GM21515 (cell line): ENCODE results near the gene LCE1A.

Experiments
- ATAC-seq: cut with Tn5 transposase; IDR thresholded peaks from one replicate; pipeline ENCODE4 v1.9.1; 2021; ENCODE audit not compliant: unreplicated experiment

The LCE1A gene

DNA sequence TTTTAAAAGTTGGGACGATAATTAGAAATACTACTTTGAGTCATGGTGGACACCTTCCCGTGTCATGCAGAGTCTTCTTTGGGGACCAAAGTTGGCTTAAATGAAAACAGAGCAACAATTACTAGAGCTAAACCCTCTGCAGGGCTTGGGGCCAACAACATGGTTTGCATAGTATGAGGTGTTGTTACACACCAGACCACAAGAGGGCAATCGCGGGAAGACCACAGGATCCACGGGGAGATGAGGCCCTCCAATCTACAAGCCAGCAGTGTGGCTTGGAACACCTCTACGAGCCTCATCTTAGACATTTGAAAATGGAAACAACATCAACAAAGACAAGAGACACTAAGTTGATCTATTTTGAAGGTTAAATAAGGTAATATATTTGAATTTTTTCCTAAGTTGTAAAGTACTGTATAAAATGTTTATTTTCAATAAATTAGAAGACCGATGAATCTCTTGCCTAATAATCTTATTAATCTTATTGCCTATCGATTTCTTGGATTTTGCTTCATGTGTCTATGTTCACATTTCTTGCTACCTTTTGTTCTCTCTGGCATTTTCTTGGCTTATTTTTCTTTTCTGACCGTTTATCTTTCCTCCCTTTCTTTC is 42.6 kb downstream of the LCE1A start:
- no peak for ATAC-seq

DNA sequence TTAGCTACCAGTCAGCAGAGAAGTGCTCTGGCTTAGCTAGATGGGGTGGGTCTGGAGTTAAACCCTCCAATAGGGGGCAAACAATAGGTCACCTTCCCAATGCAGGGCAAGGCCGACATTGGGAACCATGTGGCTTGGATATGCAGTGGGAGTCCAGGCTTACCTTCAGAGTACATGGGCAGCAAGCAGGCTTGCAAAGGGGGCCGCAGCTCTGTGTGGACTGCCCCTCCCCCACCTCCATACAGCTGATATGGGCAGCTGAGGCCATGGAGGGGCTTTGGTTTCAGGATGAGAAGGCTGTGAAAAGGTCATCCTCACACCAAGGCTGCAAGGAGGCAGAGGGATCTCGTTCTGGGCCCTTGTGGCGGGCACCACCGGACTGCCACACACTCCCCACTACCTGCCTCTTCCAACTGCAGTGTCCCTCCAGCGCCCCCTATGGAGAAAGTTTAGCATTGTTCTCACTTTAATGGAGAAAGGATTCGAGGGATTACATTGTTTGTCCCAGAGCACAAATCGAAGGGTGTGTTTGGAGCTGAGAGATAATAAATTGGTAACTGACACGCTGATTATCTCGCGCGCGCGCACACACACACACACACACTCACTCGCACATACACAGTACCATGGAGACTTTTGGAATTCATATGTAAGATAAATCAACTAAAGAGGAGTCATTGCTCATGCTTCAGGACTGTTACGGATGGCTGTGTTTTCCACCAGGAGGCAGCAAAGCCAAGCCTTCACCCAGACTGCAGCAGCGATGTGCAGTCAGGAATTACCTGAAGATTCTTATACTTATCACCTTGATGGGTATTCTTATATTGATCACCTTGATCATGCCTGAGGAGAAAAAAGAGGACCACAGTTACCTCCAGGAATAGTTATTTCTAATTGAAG is 43.8 kb downstream of the LCE1A start:
- ATAC-seq: no peak

DNA sequence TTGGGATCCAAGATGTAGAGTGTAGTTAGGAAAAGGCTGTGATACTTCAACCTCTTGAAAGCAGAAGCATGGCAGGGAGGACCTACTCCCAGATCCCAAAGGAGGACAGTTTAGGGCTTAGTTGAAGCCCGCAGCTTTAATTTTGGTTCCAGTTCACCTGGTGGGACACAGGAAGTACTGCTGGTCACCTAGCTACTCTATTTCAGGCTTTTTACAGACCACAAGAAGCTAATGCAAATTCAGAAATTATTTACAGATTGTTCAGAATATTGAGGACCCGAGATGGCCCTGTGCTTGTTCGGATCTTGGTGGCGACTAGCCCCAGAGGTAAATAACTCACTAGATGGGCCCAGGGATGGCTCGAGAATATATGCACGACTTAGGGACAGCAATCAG is 44.5 kb downstream of the LCE1A start:
- ATAC-seq: no peak

DNA sequence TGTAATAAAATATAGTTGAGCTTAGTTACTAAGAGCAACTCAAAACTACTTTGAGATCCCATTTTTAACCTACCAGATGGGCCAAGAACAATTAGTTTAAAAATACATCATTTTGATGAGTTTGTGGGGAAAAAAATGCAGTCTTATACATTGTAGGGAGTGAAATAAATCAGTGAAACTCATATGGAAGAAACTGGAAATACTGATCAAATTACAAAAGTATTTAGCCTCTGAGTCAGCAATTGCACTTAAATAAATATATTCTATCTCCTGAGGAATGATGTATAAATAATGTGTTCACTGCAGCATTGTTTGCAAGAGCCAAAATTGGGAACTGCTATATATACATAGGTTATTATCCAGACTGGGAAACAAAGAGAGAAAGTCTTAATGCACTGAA is 46.2 kb downstream of the LCE1A start:
- no peak for ATAC-seq

DNA sequence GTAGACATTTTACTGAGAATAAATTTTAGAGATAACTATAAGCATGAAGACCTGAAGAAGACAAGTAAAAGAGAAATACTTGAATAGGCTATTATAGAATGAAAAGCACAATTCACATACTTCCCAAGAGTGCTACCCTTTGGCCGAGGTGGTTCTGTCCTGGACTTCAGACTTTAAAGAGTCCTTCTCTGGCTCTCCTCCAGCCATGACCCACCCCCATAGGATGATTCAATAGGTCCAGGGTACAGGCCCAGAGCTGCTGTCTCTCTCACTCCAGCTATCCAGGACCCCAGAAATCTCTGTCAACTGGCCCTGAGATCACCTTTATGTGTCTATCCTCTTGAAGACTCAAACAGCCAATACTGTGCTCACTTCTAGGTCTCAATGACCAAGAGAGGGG is 49.6 kb downstream of the LCE1A start:
- no peak for ATAC-seq
